GM19395 (cell line): Measurements from ENCODE around the gene CEP192.

ENCODE experiments used
- ATAC-seq: cut with Tn5 transposase; IDR thresholded peaks from one replicate; pipeline ENCODE4 v1.9.1; 2021; ENCODE audit warnings: mild to moderate bottlenecking, moderate library complexity; ENCODE audit not compliant: unreplicated experiment

CEP192 gene

DNA sequence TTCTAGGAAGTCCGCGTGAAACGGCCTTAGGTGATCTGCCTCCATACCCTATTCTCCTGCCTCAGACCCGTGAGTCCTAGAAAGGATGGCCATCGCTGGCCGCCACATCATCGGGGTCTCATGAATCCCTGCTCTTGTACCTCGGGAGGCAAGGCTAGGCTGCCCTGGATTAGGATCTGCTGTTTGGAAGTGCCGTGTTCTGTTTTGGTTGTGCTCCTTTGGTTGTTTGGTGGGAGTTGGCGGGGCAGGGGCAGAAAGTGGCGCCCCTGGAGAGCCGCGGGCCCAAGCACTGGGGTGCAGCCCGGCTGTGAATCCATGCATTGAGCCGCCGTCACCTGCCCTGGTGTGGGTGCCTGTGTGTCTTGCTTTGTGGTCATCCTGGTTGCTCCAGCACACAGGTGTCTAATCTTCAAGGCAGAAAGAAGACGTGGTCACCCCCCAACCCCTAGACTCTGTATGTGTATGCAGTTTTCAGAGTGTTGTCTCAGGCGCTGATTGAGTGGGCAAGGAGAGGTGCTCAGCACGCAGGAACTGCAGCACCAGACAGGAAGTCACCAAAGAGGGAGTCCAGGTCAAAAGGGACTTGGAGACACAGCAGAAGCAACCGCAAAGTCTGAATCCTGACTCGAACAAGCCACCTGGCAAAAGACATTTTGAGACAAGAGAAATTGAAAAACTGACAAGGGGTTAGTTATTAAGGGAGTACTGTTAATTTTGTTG lies 147.4 kb downstream of the CEP192 start:
- no peak for ATAC-seq

DNA sequence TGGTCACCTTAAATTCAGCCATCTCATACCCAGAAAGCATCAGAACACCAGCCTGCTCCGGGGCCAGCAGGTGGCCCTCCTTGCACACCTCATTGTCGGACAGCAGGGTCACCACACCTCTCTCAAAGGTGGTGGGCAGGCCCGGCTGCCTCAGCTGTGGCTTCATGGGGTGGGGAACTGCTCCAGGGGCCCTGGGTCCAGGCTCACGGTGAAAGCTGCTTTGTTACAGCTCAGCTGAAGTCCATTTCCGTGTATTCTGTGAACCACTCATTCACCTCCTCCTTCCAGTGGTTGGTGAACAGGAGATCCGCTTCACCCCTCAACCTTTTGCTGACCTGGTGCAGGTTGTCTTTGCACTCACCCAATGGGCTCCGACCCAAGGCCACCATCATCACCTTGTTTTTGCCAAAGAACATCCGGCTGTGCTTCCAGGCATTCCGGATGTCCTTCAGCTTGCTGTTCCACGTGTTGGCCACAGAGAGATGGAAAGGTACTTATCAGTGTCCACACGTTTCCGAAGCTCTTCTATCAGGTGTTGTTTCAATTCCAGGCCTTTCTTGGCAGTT lies 148.8 kb downstream of the CEP192 start:
- ATAC-seq: no peak

DNA sequence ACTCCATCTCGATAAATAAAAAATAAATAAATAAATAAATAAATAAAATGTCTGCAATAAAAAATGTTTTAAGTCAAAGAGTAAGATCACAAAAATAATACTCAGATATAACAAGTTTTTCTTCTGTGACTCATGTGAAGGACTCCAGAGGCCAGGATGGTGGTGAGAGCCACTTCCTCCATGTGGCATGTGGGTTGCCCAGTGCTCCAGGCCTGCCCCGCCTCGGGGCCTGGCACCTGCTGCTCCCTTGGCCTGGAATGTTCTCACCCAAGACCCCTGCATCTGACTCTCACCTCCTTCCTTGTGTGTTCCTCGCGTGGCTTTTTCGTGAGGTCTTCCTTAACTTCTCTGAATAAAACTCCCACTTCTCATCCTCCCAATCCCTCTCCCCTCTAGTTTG lies 150.0 kb downstream of the CEP192 start:
- ATAC-seq: no peak

DNA sequence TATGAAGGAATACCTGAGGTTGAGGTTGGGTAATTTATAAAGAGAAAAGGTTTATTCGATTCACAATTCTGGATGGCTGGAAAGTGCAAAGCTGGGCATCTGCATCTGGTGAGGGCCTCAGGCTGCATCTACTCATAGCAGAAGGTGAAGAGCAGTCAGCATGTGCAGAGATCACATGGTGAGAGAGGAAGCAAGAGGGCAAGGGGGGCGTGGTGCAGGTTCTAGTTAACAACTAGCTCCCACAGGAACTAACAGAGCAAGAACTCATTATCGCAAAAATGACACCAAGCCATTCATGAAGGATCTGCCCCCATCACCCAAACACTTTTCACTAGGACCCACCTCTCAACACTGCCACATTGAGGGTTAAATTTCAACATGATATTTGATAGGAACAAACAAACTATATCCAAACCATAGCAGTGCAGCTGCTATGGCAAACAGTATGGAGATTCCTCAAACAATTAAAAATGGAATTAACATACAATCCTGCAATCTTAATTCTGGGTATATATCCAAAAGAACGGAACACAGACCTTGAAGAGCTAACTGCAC lies 154.6 kb downstream of the CEP192 start:
- ATAC-seq: no peak

DNA sequence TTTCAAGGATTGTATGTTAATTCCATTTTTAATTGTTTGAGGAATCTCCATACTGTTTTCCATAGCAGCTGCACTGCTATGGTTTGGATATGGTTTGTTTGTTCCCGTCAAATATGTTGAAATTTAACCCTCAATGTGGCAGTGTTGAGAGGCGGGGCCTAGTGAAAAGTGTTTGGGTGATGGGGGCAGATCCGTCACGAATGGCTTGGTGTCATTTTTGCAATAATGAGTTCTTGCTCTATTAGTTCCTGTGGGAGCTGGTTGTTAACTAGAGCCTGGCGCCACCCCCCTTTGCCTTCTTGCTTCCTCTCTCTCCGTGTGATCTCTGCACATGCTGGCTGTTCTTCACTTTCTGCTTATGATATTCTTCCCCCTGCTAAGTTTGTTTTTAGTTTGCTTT lies 156.0 kb downstream of the CEP192 start:
- ATAC-seq: no peak

DNA sequence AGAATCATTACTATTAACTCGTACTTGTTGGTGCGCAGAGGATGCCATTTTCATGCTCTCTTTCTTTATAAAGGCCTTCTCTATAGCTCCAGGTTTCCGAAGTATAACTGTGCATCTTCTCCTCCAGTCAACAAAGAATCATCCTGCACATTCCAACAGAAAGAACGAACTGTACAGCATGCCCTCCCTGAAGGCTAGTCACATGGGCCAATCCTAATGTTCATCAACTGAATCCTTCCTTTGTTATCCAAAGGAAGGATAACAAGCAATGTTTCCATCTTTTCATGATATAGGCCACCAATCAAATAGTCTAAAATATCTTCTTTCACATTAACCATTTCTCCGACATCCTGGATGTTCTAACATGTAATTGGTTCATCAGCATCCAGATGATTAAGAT lies 160.5 kb downstream of the CEP192 start:
- ATAC-seq: no peak

DNA sequence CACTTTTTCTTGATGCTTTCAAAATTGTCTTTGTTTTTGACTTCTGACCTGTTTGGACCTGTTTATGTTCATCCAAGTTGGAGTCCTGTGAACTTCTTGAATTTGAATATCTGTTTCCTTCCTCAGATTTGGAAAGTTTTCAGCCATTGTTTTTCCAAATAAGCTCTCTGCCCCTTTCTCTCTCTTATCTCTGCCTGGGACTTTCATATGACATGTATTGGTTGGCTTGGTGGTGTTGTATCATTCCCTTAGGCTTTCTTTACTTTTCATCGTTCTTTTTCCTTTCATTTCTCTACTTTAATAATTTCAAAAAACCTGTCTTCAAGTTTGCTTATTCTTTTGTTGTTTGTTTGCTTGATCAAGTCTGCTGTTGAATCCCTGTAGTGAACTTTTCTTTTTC lies 167.3 kb downstream of the CEP192 start:
- ATAC-seq: no peak

DNA sequence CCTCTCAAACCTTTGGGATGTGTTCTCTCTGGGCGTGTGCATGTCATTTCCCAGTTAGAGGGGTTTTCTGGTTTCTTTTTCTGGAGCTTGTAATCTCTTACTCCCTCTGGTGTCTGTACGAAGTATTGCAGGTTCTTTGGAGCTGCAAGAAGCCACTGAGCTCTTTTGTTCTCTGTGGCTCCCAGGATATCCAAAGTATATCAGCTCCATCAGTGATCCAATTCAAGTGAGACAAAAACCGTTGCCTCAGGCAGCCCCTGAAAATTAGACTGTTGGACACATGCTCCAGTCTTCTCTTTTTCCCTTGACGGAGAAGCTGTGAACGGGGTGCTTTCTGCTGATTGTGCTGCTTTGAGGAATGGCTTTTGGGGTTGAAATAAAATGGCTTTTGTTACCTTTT lies 168.4 kb downstream of the CEP192 start:
- ATAC-seq: no peak

DNA sequence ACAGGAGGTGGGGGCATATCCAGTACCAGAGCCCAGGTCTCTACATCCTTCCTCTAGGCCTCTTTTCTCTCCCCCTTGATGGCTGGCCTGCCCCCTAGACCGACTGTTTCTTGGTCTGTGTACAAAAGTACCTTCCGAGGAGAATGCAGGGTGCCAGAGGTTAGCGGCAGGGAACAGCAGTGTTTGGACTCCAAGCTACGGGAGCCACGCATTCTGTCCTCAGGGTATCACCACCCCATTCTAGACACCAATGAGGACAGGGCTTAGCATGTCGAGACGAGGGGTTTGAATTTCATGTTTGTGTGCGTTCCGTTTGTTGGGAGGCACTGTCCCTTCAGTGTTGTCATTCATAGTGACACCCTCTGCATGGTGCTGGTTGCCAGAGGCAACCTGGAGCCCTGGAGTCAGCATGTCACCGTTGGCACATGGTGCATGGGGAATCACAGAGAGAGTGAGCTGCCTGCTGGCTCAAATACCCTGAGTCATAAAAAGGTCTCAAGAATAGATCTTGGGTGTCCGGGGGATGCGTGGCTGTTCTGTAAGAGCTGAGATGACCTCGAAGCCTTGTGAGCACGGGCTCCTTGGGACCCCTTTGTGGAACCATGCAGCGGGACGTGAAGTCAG lies 170.2 kb downstream of the CEP192 start:
- no peak for ATAC-seq

DNA sequence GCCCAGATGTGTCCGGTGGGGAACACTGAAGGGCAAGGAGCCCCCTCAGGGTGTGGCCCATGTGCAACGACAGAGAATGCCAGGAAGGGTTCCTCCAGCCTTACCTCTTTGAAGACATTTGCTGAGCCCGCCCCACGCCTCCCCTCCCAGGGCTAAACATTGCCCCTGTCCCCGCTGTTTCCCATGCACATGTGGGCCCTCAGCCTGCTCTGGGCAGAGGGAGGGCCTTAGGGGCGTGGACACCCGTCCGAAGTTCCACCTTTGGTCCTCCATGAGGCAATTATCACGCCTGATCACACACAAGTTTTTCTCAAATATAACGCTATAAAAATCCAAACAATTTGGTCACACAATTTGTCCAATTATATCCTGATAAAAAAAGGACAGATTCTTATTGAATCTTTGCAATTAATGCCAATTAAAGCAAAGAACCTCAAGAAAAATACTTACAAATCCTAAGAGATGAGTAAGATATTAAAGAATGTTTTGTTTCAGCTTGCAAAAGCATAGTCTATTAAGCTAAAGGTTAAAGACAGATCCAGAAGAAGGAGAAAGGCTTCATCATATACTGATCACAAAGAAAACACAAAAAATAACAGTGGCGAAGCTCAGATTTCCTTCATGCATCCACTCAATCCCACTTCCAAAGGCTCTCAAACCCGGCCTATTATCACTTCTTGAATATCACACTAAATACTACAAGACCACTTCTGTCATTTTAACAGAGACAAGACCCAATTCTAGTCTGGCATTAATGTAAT lies 172.2 kb downstream of the CEP192 start:
- no peak for ATAC-seq

DNA sequence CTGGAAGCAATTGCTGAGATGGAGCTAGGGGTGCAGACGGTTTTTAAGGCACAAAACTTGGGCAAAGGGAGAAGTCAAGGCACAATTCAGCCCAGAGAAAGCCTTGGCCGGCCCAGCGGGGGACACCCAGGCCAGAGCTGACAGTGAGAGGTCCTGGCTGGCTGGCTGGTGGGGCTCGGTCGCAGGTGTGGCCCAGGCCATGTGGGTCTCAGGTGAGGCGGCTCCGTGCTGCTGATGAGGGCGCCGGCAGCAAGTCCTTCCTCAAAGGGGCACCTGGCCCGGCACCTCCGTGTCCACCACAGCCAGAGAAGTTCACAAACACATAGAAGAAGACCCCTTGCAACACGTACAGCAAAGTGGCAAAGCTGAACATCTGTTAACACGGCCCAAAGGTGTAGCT lies 173.2 kb downstream of the CEP192 start:
- no peak for ATAC-seq

DNA sequence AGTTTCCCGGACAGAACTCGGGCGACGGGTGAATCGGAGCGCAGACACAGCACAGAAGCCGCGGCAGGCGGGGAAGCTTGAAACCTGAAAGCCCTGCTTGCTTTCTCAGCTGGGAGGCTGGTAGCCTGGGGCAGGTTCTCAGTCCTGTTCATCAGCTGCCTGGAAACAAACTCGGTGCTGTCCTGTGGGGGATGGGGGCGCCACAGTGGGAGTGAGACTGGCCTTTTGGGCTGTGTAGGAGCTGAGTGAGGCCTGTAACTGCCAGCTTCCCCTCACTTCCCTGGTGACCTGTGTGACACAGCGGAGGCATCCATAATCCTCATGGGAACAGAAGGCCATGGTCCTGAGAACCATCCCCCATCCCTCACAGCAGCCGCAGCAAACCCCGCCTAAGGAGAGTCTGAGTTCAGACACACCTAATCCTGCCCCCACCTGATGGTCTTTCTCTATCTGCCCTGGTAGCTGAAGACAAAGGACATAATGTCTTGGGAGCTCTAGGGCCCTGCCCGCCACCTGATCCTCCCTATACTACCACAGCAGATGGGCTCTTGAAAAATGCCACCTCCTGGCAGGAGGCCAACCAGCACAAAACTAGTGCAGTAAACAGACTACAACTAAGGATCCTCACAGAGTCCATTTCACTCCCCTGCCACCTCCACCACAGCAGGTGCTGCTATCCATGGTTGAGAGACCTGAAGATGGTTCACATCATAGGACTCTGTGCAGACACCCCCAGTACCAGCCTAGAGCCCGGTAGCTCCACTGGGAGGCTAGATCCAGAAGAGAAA lies 174.7 kb downstream of the CEP192 start:
- ATAC-seq: no peak

DNA sequence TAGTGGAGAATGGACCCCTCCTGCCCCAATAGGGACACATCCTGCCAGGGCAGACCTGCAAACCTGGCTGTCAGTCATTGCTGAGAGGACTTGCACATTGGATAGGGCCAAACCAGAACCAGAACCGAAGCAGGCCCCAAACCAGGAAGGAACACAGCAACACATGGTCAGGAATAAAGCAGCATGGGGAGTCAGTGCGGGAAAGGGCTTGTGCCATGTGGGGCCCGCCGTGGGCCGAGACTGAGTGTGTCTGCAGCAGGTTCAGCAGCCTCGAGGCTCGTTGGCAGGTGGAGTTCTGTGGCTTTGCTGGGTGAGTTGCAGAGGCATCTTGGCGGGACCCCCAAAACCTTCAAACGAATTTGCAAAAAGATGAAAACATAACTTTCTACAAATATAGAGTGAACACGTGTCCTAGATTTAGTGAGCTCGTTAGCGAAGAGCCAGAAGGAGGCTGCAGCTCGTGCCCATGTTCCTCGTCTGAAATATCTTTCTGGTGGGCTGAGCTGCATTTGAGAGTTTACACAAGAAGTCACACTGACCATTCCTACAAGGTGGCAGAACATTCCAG lies 182.5 kb downstream of the CEP192 start:
- no peak for ATAC-seq
